Naive thymus-derived CD4-positive, alpha-beta T cell (primary cell): Measurements from ENCODE around the gene UMOD. TPM values are rescaled to one million over a fixed set of nuclear protein-coding genes. Genes with fewer than 3 reads are reported as not detected.

Source experiments
- ATAC-seq: fragments of 150-1000 bp; cut with Tn5 transposase; 2 replicates; pipeline ENCODE4 v1.10.0; 2021; ENCODE audit warnings: mild to moderate bottlenecking, moderate library complexity
- CTCF ChIA-PET: fragments of 350-600 bp; sonication (Branson Sonifier 250); formaldehyde crosslinking; loops from one replicate; lab custom pipeline; 2021; ENCODE audit warnings: antibody characterized with exemption; lab: Charles Lee
- POLR2A ChIA-PET: fragments of 350-600 bp; sonication (Branson Sonifier 250); formaldehyde crosslinking; loops from one replicate; lab custom pipeline; 2021; ENCODE audit warnings: antibody characterized with exemption, inconsistent platforms; lab: Charles Lee
- DNase-seq, 9 donors: peaks; one replicate each; pipeline versions ENCODE4 v3.0.0 to v3.0.0-alpha.2; 2020 to 2022; ENCODE audit warnings: mixed read lengths in 1 of 9
- H3K27ac ChIP-seq: one replicate; pipeline ENCODE4 v1.7.0; 2013; ENCODE audit warnings: mild to moderate bottlenecking, low read depth, low read length, moderate library complexity
- H3K27me3 ChIP-seq, 2 donors: one replicate each; pipeline ENCODE4 v1.7.0; 2013; ENCODE audit warnings: low read length in 2 of 2, mild to moderate bottlenecking in 2 of 2, moderate library complexity in 2 of 2; ENCODE audit not compliant: control insufficient read depth in 2 of 2, insufficient read depth in 2 of 2
- H3K36me3 ChIP-seq, 3 experiments: 1 replicate in 2 of 3; 2 replicates in 1 of 3; pipeline ENCODE4 v1.7.0; 2013; ENCODE audit warnings: low read length in 3 of 3, mild to moderate bottlenecking in 3 of 3, moderate library complexity in 1 of 3; ENCODE audit not compliant: insufficient read depth in 3 of 3, control insufficient read depth in 2 of 3
- H3K4me1 ChIP-seq, 2 donors: one replicate each; pipeline ENCODE4 v1.7.0; 2013; ENCODE audit warnings: low read length in 2 of 2, mild to moderate bottlenecking in 2 of 2, moderate library complexity in 1 of 2; ENCODE audit not compliant: control insufficient read depth in 2 of 2, insufficient read depth in 2 of 2
- H3K4me3 ChIP-seq: 2 replicates; pipeline ENCODE4 v1.7.0; 2013; ENCODE audit warnings: mild to moderate bottlenecking, low read length
- H3K9me3 ChIP-seq, 3 experiments: 1 replicate in 2 of 3; 2 replicates in 1 of 3; pipeline ENCODE4 v1.7.0; 2013; ENCODE audit warnings: low read length in 3 of 3; ENCODE audit not compliant: control insufficient read depth in 2 of 3
- H3K27ac Mint-ChIP-seq, 9 donors: one replicate each; pipeline ENCODE4 v1.8.0; 2020 to 2022; ENCODE audit warnings: mixed read lengths in 9 of 9, mild to moderate bottlenecking in 8 of 9, moderate library complexity in 5 of 9, inconsistent platforms in 2 of 9
- H3K27me3 Mint-ChIP-seq, 5 donors: one replicate each; pipeline ENCODE4 v1.8.0; 2021 to 2022; ENCODE audit warnings: mixed read lengths in 5 of 5, mild to moderate bottlenecking in 1 of 5
- H3K36me3 Mint-ChIP-seq, 5 donors: one replicate each; pipeline ENCODE4 v1.8.0; 2020 to 2022; ENCODE audit warnings: mixed read lengths in 5 of 5, mild to moderate bottlenecking in 3 of 5, inconsistent platforms in 1 of 5
- H3K4me1 Mint-ChIP-seq, 7 donors: one replicate each; pipeline ENCODE4 v1.8.0; 2020 to 2022; ENCODE audit warnings: mixed read lengths in 7 of 7, mild to moderate bottlenecking in 3 of 7, inconsistent platforms in 1 of 7
- H3K4me3 Mint-ChIP-seq, 10 donors: one replicate each; pipeline ENCODE4 v1.8.0; 2020 to 2022; ENCODE audit warnings: mild to moderate bottlenecking in 10 of 10, mixed read lengths in 10 of 10, moderate library complexity in 6 of 10, inconsistent platforms in 2 of 10
- H3K9me3 Mint-ChIP-seq, 11 donors: one replicate each; pipeline ENCODE4 v1.8.0; 2020 to 2022; ENCODE audit warnings: mixed read lengths in 11 of 11, mild to moderate bottlenecking in 4 of 11, inconsistent platforms in 1 of 11, moderate library complexity in 1 of 11
- intact Hi-C, 2 donors: fragments of 100-400 bp; cut with micrococcal nuclease; formaldehyde crosslinking; loops; one replicate each; pipeline ENCODE4 v1.15.1; 2023
- polyA plus RNA-seq, 2 donors: library from polyadenylated mRNA; unstranded; fragments of 300-500 nt; fragmentation: Illumina TruSeq; gene quantifications; one replicate each; pipeline ENCODE4 v1.2.3, GENCODE V29; 2021
- total RNA-seq, 6 experiments: library from RNA in 5 of 6; stranded (reverse) in 5 of 6; gene quantifications; 1 replicate in 5 of 6; 2 replicates in 1 of 6; pipeline ENCODE4 v1.2.3 and lab custom pipeline; 2021 to 2026

Gene UMOD
- total and polyA plus RNA-seq, 7 experiments from 2014 or later, result not detected

GRCh38 chr16:20385844-20386832 lies 33.6 kb upstream of the UMOD start:
- Mint-ChIP-seq H3K4me3 (no peak overlapping the region), H3K27ac (peak overlapping the region in 1 of 9 donors; percentile 39), H3K4me1 (peaks cover 0 to 6% (median 0%) of the 10 kb centered on the region in 7 donors), H3K27me3 (peaks cover 9 to 21% (median 12%) of the 10 kb centered on the region in 5 donors), H3K36me3 (no peaks in the 10 kb centered on the region), H3K9me3 (peaks cover 0 to 1% (median 0%) of the 10 kb centered on the region in 11 donors)
- CTCF ChIA-PET, result interaction anchor here (0.6 to 1.9 kb wide), 5 partner anchors 9 to 803 kb away, joined by 3 to 6 read pairs (median 3); no protein-coding TSS in a partner anchor
- Histone ChIP-seq H3K36me3 (no peaks in the 10 kb centered on the region), H3K9me3 (no peaks in the 10 kb centered on the region), H3K4me3 (no peak overlapping the region), H3K4me1 (peaks cover 0 to 4% of the 10 kb centered on the region in 2 donors), H3K27ac (no peak overlapping the region), H3K27me3 (no peaks in the 10 kb centered on the region)
- ATAC-seq, result peak; percentile 63
- intact Hi-C loops, result loop anchor here (1.0 to 10.0 kb wide), 2 partner anchors 479 to 1301 kb away; no protein-coding TSS in a partner anchor
- POLR2A ChIA-PET, result no interaction called here
- peak in 7 of 9 donors; percentile 8 to 34 (median 26) for DNase-seq

GRCh38 chr16:20383106-20384029 lies 30.9 kb upstream of the UMOD start:
- Mint-ChIP-seq H3K36me3 (no peaks in the 10 kb centered on the region), H3K9me3 (peaks cover 0 to 1% (median 0%) of the 10 kb centered on the region in 11 donors), H3K27me3 (peaks cover 11 to 29% (median 19%) of the 10 kb centered on the region in 5 donors), H3K4me1 (peaks cover 0 to 6% (median 0%) of the 10 kb centered on the region in 7 donors), H3K27ac (no peak overlapping the region), H3K4me3 (peak overlapping the region in 1 of 10 donors; percentile 22)
- H3K4me1 ChIP-seq, result peaks cover 0 to 4% of the 10 kb centered on the region in 2 donors
- no peak overlapping the region for H3K27ac ChIP-seq
- H3K4me3 ChIP-seq, result no peak overlapping the region
- POLR2A ChIA-PET, result no interaction called here
- DNase-seq (peak in 7 of 9 donors; percentile 3 to 54 (median 37)), ATAC-seq (peak; percentile 67)
- H3K36me3 ChIP-seq, result no peaks in the 10 kb centered on the region
- intact Hi-C loops, result loop anchor here (1.0 to 10.0 kb wide), 3 partner anchors 485 to 1299 kb away; no protein-coding TSS in a partner anchor
- no peaks in the 10 kb centered on the region for H3K9me3 ChIP-seq
- CTCF ChIA-PET, result interaction anchor here (1.9 kb wide), 1 partner anchor 476 kb away, joined by 7 read pairs; no protein-coding TSS in a partner anchor
- H3K27me3 ChIP-seq, result no peaks in the 10 kb centered on the region

GRCh38 chr16:20382202-20382948 lies 29.9 kb upstream of the UMOD start:
- peaks cover 0 to 1% (median 0%) of the 10 kb centered on the region in 11 donors for H3K9me3 Mint-ChIP-seq
- Histone ChIP-seq H3K36me3 (no peaks in the 10 kb centered on the region), H3K27ac (no peak overlapping the region), H3K4me1 (peaks cover 0 to 4% of the 10 kb centered on the region in 2 donors), H3K9me3 (no peaks in the 10 kb centered on the region), H3K27me3 (no peaks in the 10 kb centered on the region), H3K4me3 (no peak overlapping the region)
- no peaks in the 10 kb centered on the region for H3K36me3 Mint-ChIP-seq
- intact Hi-C loops, result loop anchor here (2.0 to 10.0 kb wide), 2 partner anchors 484 to 1298 kb away; no protein-coding TSS in a partner anchor
- peaks cover 0 to 6% (median 0%) of the 10 kb centered on the region in 7 donors for H3K4me1 Mint-ChIP-seq
- DNase-seq (no peak), ATAC-seq (no peak)
- no peak overlapping the region for H3K27ac Mint-ChIP-seq
- ChIA-PET CTCF (interaction anchor here (1.9 kb wide), 1 partner anchor 475 kb away, joined by 7 read pairs; no protein-coding TSS in a partner anchor), POLR2A (no interaction called here)
- H3K27me3 Mint-ChIP-seq, result peaks cover 11 to 27% (median 15%) of the 10 kb centered on the region in 5 donors
- no peak overlapping the region for H3K4me3 Mint-ChIP-seq

GRCh38 chr16:20380782-20381181 lies 28.3 kb upstream of the UMOD start:
- no peak for ATAC-seq
- no peak for DNase-seq
- H3K27me3 Mint-ChIP-seq, result peaks cover 4 to 27% (median 14%) of the 10 kb centered on the region in 5 donors
- POLR2A ChIA-PET, result no interaction called here
- Histone ChIP-seq H3K27me3 (no peaks in the 10 kb centered on the region), H3K9me3 (no peaks in the 10 kb centered on the region), H3K27ac (no peak overlapping the region), H3K4me1 (peaks cover 0 to 4% of the 10 kb centered on the region in 2 donors), H3K4me3 (no peak overlapping the region), H3K36me3 (no peaks in the 10 kb centered on the region)
- no peak overlapping the region for H3K4me3 Mint-ChIP-seq
- CTCF ChIA-PET, result no interaction called here
- intact Hi-C loops, result loop anchor here in 1 of 2 donors (10.0 kb wide), 1 partner anchor 1296 kb away; no protein-coding TSS in a partner anchor
- peaks cover 0 to 6% (median 0%) of the 10 kb centered on the region in 7 donors for H3K4me1 Mint-ChIP-seq
- no peak overlapping the region for H3K27ac Mint-ChIP-seq
- H3K36me3 Mint-ChIP-seq, result no peaks in the 10 kb centered on the region
- H3K9me3 Mint-ChIP-seq, result no peaks in the 10 kb centered on the region

GRCh38 chr16:20377181-20377580 lies 24.7 kb upstream of the UMOD start:
- Mint-ChIP-seq H3K27me3 (peaks cover 10 to 38% (median 17%) of the 10 kb centered on the region in 5 donors), H3K27ac (no peak overlapping the region), H3K4me1 (no peaks in the 10 kb centered on the region), H3K9me3 (no peaks in the 10 kb centered on the region), H3K36me3 (no peaks in the 10 kb centered on the region), H3K4me3 (no peak overlapping the region)
- no peak for DNase-seq
- POLR2A ChIA-PET, result no interaction called here
- Histone ChIP-seq H3K36me3 (no peaks in the 10 kb centered on the region), H3K4me3 (no peak overlapping the region), H3K4me1 (no peaks in the 10 kb centered on the region), H3K27ac (no peak overlapping the region), H3K9me3 (no peaks in the 10 kb centered on the region), H3K27me3 (no peaks in the 10 kb centered on the region)
- ATAC-seq, result no peak
- CTCF ChIA-PET, result no interaction called here
- intact Hi-C loops, result no loop called here
